HL-60/S4 treated with phorbol 12-myristate 13-acetate at 8.2 ng/mL for 4 days and 3 days (cell line): ENCODE data around the gene ARHGDIG.

Experiments used
- in situ Hi-C: fragments of 300-500 bp; cut with MboI; formaldehyde crosslinking; loops from 2 replicates; pipeline ENCODE4 v1.15.0; 2022; ENCODE audit warnings: low sequenced_read_pairs

Gene ARHGDIG

GRCh38 chr16:293043-293775 is 12.8 kb downstream of the ARHGDIG start:
- in situ Hi-C loops, result no loop called here

- in situ Hi-C loops, result no loop called here
Measured at GRCh38 chr16:296276-296675, 15.9 kb downstream of the ARHGDIG start.

DNA sequence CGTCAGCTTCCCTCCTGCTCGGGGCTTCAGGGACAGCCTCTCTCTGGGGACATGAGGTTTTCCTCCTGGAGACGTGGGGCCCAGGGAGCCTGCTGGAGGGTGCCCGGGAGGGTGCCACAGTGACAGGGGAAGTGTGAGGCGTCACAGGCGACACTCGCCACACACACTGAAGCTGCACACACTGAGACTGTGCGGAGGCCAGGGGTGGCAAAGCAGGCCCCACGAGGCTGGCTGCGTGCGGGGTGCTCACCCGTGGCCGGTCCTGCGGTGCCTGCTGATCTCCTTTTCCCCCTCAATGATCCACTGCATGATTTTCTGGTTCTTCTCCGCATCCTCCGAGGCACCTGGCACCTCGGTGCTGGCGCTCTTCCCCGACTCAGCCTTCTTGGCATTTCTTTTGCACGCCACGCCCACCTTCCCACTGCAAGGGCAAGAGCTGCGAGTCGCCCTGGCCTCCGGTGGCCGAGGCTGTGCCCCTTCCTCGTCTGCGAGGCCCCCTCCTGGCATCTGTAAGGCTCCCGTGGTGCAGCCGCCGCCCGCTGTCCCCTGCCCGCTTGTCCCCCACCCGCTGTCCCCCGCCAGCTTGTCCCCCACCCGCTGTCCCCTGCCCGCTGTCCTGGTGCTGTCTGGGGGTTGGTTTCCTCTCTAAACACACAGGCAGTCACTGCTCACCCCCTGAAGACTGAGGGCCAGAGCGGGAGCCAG is 16.6 kb downstream of the ARHGDIG start:
- in situ Hi-C loops, result no loop called here

DNA sequence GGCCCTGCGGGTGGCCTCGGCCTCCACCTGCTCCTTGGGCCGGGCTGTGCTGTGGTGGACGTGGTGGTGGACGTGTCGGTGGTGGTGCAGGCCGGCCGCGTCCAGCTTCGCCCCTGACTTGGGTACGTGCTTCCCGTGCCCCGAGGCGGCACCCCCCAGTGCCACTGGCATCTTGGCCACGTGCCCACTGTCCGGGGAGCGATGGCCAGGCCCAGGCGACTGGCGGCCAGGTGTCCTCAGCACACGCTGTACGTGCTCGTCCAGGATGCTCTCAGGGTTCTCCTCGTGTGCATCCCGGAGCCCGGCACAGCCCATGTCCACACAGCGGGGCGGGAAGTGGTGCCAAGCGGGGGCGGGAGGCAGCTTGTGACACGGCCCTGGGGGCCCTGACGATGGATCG is 17.4 kb downstream of the ARHGDIG start:
- in situ Hi-C loops, result no loop called here

GRCh38 chr16:301235-301634 is 20.8 kb downstream of the ARHGDIG start:
- in situ Hi-C loops, result no loop called here

GRCh38 chr16:301950-302349 is 21.6 kb downstream of the ARHGDIG start:
- in situ Hi-C loops, result no loop called here

DNA sequence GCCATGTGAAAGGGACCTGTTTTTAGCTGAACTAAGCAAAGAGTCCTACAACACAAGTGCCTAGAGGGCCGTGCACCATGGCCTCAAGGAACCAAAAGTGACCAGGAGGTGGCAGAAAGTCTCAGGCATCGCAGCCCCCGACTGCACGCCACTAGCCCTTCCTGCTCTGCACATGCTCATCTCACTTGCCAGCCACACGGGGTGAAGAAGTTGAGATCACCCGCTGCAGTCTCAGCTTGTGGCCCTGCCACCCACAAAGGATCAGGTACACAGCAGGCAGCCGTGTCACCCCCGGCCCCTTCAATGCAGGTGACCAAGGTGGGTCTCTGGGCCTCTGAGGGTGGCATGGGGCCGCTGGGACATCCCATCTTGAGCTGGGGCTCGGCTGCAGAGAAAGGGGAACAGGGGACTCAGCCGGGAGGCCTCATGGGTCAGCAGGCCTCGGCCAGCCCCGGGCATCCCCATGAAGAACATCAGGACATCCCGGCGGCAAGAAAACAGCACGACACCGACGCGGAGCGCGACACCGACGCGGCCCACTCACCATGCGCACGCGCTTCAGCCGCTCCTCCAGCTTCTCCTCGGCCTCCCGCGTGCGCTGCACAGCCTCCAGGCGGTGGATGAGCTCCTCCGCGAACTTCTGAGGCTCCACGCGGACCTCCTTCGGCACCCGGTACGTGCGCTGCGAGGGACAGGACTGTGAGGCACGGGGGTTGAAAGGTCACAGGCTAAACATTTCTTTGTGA is 23.5 kb downstream of the ARHGDIG start:
- in situ Hi-C loops, result no loop called here

DNA sequence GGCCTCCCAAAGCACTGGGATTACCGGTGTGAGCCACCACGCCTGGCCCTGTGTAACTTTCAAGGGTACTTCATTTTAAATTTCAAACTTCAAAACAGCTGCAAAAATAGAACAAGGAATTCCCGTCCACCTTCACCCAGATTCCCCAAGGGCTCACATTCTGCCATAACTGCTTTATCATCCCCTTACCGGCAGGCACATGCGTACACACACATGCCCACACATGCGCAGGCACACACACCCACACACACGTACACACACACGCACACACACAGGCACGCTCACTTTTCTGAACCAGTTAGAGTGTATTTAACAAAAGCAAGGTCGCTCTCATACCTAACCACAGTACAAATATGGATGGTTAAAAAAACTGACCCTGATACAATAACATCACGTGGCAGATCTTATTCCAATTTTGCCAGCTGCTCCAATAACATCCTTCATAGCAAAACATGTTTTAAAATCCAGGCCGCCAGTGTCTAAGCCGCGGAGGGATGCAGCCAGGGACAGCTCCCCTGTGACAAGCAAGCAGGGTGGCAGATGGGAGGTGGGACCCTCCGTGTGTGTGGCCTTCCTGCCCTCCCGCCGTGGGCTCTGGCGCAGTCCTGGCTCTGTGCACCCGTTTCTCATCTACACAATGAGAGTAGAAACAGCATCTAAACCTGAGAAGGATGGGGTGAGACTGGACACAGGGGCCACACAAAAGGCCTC is 25.7 kb downstream of the ARHGDIG start:
- in situ Hi-C loops, result no loop called here

GRCh38 chr16:306911-307370 is 26.6 kb downstream of the ARHGDIG start:
- in situ Hi-C loops, result no loop called here

DNA sequence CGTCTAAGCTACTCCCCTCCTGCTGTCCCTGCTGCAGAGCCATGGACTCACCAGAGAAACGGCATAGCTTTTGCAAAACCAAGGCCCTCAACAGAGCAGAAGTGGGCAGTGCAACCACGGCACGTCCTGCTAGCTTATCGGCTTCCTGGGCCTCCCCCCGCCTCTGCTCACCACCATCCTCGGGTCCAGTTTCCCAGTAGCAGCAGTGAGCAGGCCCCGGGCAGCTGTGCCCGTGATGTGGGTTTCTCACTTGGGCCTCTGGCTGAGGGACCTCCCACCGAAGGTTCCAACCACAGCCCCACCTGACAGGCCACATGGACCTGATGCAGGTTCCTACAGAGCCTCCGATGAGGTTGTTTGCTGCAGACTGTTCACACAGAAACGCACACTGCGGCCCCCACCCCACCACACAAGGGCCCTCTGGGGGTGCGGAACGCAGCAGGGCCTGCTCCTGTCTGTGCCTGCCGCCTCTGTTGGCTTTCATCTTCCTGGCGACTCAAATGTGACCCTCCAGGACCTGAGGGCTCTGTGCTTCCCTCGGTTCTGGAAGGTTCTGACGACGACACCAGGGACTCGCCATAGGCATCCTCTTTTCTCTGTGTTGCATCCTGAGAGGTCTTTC is 27.4 kb downstream of the ARHGDIG start:
- in situ Hi-C loops, result no loop called here

DNA sequence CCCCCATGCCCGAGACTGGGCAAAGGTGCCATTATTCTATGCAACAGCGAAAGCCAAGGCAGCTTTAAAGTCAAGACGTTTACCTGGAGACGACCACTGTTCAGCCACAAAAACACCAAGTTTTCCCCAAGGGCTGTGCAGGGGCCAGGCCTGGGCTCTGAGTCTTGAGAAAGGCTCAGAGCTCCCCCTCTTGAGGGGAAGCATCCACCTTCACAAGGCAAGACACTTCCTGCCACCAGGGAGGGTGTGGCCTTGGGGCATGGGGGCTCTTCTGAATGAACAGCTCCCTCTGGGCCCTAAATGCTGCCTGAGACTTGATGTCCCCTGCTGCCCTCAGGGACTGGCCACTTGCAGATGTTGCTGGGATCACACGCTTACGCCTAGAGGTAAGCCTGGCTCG is 29.1 kb downstream of the ARHGDIG start:
- in situ Hi-C loops, result no loop called here

DNA sequence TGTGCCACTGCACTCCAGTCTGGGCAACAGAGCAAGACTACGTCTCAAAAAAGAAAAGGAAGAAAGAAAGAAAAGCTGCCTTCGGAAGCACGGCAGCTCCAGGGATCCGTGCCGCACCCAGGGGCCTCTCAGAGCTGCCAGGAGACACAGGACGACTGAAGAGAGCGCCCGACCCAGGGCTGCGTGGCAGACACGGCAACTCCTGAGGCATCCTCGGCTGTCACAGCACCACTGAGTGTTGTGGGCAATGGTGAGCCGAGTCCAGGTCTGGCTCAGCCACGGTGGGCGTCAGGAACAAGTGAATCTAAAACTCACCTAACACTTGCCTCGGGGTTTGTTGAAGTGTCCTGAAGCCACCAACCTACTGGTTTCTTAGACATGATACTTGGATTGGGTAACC is 31.3 kb downstream of the ARHGDIG start:
- in situ Hi-C loops, result no loop called here

DNA sequence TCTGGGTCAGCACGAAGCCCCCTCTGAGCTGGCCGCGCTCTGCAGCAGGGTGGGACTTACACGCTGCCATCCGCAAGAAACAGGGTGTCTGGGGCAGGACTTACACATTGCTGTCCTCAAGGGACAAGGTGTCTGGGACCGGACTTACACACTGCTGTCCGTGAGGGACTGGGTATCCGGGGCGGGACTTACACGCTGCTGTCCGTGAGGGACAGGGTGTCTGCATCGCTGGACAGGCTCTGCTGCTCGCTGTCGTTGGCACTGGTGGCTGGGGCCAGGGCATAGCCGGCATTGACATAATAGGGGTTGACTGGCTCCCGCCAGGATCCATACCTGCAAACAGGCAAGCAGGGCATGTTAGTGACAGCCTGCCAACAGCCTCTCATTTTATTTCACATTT is 34.0 kb downstream of the ARHGDIG start:
- in situ Hi-C loops, result no loop called here

DNA sequence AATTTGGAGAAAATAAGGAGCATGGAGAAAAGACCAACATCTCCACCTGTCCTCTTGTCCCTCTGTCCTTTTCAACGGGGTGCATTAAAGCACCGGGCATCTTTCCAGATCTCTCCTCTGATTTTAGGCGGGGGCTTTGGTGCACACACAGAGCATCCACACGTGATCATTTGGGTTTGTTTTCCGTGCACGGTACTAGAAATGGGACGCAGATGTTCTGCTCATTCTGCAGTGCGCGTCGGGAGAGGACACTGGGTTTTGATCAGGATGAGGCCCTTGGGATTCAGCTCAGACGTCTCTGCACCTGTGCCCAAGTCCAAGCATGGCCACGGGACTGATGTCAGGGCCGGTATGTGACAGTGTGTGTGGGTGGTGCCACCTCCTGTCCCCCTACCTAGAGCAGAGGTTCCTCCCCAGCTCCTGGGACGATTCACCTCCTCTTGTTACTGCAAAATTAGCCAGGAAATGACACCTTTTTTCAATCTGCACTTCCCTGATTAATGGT is 34.5 kb downstream of the ARHGDIG start:
- in situ Hi-C loops, result no loop called here

DNA sequence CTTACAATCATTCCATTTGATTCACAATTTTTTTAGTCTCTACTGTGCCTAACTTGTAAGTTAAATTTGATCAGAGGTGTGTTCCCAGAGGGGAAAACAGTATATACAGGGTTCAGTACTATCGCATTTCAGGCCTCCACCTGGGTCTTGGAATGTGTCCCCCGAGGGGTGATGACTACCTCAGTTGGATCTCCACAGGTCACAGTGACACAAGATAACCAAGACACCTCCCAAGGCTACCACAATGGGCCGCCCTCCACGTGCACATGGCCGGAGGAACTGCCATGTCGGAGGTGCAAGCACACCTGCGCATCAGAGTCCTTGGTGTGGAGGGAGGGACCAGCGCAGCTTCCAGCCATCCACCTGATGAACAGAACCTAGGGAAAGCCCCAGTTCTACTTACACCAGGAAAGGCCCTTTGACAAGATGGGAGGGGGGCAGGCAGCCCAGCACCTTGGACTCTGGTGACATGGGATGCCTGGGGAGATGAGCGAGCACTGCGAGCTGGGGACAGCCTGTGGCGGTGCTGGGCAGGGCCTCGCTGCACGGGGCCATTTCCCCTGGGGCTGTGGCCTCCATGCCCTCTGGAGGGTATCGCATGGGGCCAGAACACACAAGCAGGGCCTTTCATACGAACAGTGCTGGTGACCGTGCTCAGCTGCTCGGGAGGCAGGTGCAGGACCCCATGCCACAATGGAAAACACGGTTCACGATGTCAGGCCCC is 36.5 kb downstream of the ARHGDIG start:
- in situ Hi-C loops, result no loop called here

GRCh38 chr16:317583-317982 is 37.2 kb downstream of the ARHGDIG start:
- in situ Hi-C loops, result no loop called here

GRCh38 chr16:318628-319027 is 38.2 kb downstream of the ARHGDIG start:
- in situ Hi-C loops, result no loop called here

- in situ Hi-C loops, result no loop called here
Measured at GRCh38 chr16:320206-320605, 39.8 kb downstream of the ARHGDIG start.

DNA sequence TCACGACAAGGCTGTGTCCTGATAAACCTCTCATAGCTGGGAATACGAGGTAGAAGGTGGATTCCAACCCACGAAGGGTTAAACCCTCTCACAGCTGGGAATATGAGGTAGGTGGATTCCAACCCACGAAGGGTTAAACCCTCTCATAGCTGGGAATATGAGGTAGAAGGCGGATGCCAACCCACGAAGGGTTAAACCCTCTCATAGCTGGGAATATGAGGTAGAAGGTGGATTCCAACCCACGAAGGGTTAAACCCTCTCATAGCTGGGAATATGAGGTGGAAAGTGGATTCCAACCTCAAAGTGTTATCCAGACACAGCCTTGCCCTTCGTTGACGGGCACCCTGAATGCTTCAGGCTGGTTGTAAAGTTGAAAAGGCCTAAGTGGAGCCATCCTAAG is 41.1 kb downstream of the ARHGDIG start:
- in situ Hi-C loops, result no loop called here
